NCI-H2196 treated with DMSO at 0.1 percent for 48 hours (cell line): ENCODE results near the gene SMIM34.
"Not testable (repeated sequence)": the region's sequence is repeated elsewhere in the genome, so short reads cannot be mapped to it uniquely, and the experiment has no call there.

ENCODE experiments used
- DNase-seq: peaks from one replicate; lab custom pipeline; 2025; ENCODE audit not compliant: unreplicated experiment; lab: John Stamatoyannopoulos, UW

The SMIM34 gene

DNA sequence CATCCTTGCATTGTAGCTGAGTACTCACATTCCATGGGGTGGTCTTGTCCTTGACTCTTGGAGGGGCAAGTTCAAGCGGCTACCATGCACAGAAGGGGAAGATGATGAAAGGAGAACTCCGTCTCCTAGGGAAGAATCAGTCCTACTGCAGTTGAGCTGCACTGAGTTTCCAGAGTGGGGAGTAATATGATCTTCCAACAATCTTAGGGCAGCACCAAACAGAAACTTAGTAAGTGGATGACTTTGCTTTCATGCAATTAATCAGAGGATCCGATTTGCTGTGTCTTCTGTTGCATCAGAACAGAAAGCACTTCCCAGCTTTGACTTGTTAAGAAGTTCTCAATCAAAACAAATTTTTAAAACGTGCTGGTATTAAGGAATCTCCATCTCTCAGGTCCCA is at the start of gene SMIM34:
SMIM34 (minus strand) TSS at position 147 of the 400 bp plus-strand sequence; CDS start at position 35, 112 bp downstream.
- DNase-seq, result not testable (repeated sequence)

GRCh38 chr21:34467333-34467732 is 43.6 kb upstream of the SMIM34 start:
- DNase-seq, result not testable (repeated sequence)

DNA sequence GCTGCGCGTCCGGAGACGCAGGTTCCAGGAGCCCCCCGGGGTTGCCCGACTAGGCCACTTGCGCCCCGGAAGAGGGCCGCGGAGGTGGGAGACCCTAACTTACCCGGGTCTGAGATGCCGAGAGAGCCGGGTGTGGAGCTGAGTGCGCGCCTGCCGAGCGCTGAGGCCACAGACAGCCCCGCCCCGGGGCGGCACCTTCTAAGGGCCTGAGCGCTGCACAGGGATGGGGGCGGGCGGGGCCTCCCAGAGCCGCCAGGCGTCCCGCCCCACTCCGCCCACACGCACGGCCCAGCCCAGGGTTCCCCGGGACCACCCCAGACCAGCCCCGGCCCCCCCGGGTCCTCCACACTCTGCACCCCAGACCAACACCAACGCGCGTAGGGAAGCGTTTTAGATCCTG is 35.7 kb upstream of the SMIM34 start:
- DNase-seq, result not testable (repeated sequence)

DNA sequence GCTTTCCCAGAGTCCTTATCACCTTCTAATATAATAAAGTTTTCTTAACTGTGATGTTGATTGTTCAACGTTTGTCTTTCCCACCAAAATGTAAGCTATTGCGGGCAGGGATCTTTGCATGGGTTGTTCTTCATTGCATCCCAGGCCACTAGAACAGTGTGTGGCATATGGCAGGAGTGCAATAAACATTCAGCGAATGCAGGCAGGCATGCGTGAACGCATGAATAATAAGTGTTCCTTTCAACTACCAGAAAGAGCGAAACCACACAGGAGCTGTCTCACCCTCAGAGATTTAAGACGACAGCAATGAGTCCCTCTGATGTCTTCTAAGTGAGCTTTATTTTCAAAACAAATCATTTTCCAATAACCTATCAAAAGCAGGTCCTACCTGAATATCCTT is 34.5 kb upstream of the SMIM34 start:
- DNase-seq, result not testable (repeated sequence)

DNA sequence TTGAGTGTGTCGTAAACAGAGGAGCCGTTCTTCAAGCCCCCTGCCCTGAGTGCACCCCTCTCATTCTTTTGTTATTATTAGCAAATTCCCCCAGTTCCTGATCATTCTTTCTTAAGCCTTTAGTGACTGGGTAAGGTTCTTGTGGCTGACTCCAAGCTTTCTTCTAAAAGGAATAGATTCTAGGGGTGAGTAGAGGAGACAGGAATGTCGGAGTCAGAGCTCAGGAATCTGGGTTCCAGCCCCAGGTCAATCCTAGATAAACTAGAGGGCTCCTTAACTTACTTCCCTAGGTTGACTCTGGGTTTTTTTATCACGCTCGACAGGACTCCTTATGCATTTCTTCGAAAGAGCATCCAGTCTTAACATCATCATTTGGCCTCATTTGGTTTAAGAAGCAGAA is 32.4 kb upstream of the SMIM34 start:
- not testable (repeated sequence) for DNase-seq

GRCh38 chr21:34455628-34456027 is 31.9 kb upstream of the SMIM34 start:
- DNase-seq, result not testable (repeated sequence)

- DNase-seq, result not testable (repeated sequence)
Observed at GRCh38 chr21:34447018-34447417, 23.3 kb upstream of the SMIM34 start.

DNA sequence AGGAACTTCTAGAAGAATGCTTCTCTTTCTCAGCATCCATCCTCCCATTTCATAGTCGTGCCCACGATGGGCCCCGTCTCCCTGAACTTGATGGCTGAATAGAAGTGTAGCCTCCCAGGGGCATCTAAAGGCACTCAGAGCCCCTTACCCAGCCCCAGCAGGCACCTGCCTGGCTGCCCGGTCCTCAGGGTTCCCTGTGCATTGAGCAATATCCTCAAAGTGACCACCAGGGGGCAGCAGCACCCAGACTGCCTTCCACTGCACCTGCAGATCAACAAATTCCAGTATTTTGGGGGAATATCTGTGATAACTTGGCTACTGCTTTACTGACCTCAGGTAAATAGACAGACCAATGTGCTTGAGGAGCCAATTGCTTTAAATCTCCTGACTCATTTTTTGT is 19.7 kb upstream of the SMIM34 start:
- DNase-seq, result not testable (repeated sequence)

DNA sequence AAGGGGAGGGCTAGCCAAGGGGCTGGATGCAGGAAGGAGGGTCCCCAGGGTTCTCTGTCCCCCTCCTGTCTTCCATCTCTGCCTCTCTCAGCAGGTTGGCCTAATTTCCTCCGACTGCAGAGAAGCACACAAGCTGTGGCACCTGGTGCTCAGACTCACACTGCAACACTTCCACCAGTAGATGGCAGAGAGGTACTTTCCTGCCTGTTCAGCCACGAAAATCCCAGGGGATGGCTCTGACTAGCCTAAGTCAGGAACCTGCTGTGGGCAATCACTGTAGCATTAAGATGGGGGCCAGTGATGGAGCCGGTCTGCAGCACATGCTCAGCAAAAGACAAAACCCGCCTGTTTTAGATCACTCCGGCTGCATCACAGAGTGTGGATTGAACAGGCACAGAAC is 6.0 kb upstream of the SMIM34 start:
- not testable (repeated sequence) for DNase-seq

DNA sequence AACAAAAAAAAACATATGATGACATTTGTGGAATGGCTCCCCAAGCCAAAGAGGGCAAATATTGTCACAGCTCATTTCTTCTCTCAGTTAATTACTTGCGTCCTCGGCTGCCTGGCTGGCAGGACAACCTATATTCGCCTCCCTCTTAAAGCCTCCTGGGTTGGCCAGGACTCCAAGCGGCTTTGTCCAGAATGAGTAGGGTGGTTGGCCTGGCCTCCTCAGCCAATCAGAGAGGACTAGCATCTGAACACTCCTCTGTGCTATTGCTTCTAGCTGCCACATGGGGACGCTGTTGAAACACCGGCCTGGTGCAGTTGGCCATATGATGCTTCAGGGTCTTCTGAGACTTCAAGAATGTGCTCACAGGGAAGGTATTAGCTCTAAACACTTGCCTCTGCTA is 4.7 kb upstream of the SMIM34 start:
- DNase-seq, result not testable (repeated sequence)

GRCh38 chr21:34427339-34427738 is 3.6 kb upstream of the SMIM34 start:
- not testable (repeated sequence) for DNase-seq

DNA sequence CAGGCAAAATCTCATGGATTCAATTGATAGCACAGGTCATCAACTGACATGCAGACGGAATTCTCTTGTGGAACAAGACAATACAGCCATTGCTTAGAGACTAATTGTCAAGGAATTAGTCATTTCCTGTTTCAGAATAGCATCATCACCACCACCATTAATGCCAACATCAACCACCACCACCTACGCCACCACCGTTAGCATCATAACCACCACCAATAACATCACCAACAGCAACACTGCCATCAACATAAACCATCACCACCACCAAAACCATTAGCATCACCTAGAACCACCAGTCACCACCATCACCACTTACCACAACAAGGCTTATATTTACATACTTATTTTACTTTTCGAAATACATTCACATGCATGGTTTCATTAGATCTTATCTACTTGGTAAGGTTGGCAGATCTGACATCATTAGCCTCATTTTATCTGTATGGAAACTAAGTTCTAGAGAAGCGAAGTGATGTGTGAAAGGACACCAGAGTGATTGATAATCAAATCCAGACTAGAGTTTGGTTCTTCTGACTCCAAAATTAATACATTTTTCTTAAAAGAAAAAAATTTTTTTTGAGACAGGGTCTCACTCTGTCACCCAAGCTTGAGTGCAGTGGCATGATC is 6.2 kb downstream of the SMIM34 start:
- not testable (repeated sequence) for DNase-seq

- not testable (repeated sequence) for DNase-seq
Observed at GRCh38 chr21:34407294-34407693, 16.5 kb downstream of the SMIM34 start.

DNA sequence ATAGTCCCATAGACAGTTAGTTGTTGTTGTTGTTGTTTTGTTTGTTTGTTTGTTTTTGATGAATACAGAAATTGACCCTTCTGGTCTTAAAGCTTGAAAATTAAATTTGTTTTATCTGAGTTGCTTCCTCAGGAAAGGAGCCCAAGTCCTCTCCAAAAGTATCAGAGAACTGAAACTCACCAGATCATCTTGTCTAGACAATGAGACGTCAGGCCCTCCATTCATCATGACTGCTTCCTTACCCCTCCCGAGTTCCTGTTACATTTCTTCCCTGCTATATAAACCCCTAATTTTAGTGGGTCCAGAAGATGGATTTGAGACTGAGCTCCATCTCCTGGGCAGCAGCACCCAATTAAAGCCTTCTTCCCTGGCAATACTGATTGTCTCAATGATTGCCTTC is 17.1 kb downstream of the SMIM34 start:
- DNase-seq, result not testable (repeated sequence)

DNA sequence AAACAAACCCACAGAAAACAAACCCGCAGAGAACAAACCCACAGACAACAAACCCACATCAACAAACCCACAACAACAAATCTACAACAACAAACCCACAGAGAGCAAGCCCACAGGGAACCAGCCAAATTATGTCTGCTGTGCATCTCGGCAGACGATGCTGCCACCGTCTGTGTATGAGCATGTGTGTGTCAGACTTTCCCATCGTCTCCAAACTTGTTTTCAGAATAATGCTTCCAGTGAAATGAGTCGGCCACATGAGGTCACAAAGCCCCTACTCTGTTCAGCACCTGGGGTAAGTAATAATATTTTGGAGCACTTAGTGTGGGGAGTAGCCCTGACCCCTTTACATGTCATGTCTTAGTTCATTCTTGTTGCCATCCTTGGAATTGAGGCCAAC is 17.6 kb downstream of the SMIM34 start:
- DNase-seq, result not testable (repeated sequence)

GRCh38 chr21:34405686-34406085 is 18.1 kb downstream of the SMIM34 start:
- DNase-seq, result not testable (repeated sequence)

- not testable (repeated sequence) for DNase-seq
Observed at GRCh38 chr21:34404742-34405141, 19.0 kb downstream of the SMIM34 start.

GRCh38 chr21:34400522-34400921 is 23.2 kb downstream of the SMIM34 start:
- DNase-seq, result not testable (repeated sequence)

- not testable (repeated sequence) for DNase-seq
Observed at GRCh38 chr21:34383724-34384415, 39.9 kb downstream of the SMIM34 start.

GRCh38 chr21:34383138-34383537 is 40.6 kb downstream of the SMIM34 start:
- not testable (repeated sequence) for DNase-seq

DNA sequence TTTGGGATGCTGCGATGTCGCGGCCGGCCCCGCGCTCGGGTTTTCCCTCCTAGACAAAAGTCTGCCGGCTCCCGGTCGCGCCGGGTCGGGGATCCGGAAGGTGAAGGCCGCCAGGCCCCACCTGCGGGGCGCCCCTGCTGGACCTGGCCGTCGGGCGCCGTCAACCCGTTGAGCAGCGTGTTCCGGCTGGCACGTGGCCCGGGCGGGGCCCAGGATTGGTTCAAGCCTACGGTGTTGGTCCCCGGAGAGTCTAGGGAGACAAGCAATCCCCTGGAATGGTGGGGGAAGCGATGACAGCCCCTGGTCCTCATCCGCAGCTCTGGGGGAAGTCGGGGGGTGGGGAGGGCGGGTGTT is 48.2 kb downstream of the SMIM34 start:
- DNase-seq, result not testable (repeated sequence)

DNA sequence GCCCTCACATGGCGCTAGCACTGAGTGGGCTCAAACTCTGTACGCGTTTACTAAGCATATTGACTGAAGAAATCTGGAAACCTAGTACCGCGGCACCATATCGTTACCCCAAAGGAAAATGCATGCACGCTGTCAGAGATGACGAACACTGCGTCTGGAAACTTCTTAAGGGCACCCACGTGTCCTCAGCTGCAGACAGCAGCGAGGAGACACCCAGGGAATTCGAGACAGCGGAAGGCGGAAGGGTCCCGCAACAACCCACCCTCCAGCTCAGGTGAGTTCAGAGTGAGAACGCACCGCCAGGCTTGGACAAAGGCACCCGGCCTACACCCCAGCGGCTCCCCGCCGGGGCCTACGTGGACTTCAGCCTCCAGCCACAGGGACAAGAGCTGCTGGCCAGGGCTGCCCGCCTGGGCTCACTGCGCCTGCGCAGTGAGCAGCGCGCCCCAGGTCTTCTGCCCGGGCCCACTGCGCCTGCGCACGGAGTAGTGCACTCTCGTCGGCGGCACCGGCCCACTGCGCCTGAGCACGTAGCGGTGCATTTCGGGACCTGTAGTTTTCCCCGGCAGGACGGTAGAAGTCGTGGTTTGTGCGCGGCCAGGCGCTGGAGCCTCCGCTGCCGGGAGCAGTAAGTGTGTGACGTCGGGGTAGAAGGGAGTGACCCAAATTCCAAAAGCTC is 48.7 kb downstream of the SMIM34 start, which contains the start of gene SMIM11:
SMIM11 (plus strand) TSS at position 568 of the 679 bp plus-strand sequence. CDS start 3,998 bp downstream, outside the sequence.
- DNase-seq, result not testable (repeated sequence)
